ENCODE results near the gene GPI.

- TF ChIP-seq CTCF (IDR thresholded peaks at IDR 0.05; ENCODE audit: extremely low read depth in 1 of 2, insufficient read depth in 1 of 2, low read depth in 1 of 2, low read length in 2 of 2) (no peak), EZH2 (IDR thresholded peaks at IDR 0.05; ENCODE audit: borderline replicate concordance, low read depth, low read length, severe bottlenecking) (no peak), FOS (IDR thresholded peaks at IDR 0.05; ENCODE audit: borderline replicate concordance, insufficient read depth, low read length) (no peak), MYC (IDR thresholded peaks at IDR 0.05; ENCODE audit: low read depth, low read length) (no peak), MAX (IDR thresholded peaks at IDR 0.05; ENCODE audit: insufficient read depth, insufficient read length) (no peak), POLR2A (IDR thresholded peaks at IDR 0.05; ENCODE audit: low read depth, low read length) (no peak), POLR2AphosphoS5 (IDR thresholded peaks at IDR 0.05; ENCODE audit: insufficient read depth, low read depth, low read length) (no peak), JUN (IDR thresholded peaks at IDR 0.05; ENCODE audit: borderline replicate concordance, insufficient read depth, insufficient read length, low read depth) (no peak), GATA2 (IDR thresholded peaks at IDR 0.05; ENCODE audit: insufficient read depth, insufficient read length, low read depth, low read length) (no peak)
Measured at GRCh38 chr19:34364462-34364829, 550 bp upstream of the GPI start.
